ENCODE results near the gene HPS4.

Gene HPS4

GRCh38 chr22:26433805-26434204, 49.8 kb downstream of the HPS4 start:
- H3K9me3 ChIP-seq (ENCODE audit: control insufficient read depth, insufficient read depth, low read length) = no peaks in the 10 kb centered on the region
- H3K4me1 ChIP-seq (ENCODE audit: insufficient read depth, low read length) = peaks cover 12% of the 10 kb centered on the region
- no peak overlapping the region for H3K9ac ChIP-seq (ENCODE audit: low read depth, low read length)
- H3K36me3 ChIP-seq (ENCODE audit: insufficient read depth, low read length) = no peaks in the 10 kb centered on the region

GRCh38 chr22:26432619-26433311, 50.8 kb downstream of the HPS4 start:
- H3K9me3 ChIP-seq (ENCODE audit: control insufficient read depth, insufficient read depth, low read length) = no peaks in the 10 kb centered on the region
- H3K4me1 ChIP-seq (ENCODE audit: insufficient read depth, low read length) = peaks cover 12% of the 10 kb centered on the region
- H3K36me3 ChIP-seq (ENCODE audit: insufficient read depth, low read length) = no peaks in the 10 kb centered on the region
- H3K9ac ChIP-seq (ENCODE audit: low read depth, low read length) = no peak overlapping the region

- H3K9me3 ChIP-seq (ENCODE audit: control insufficient read depth, insufficient read depth, low read length) = no peaks in the 10 kb centered on the region
- H3K4me1 ChIP-seq (ENCODE audit: insufficient read depth, low read length) = peaks cover 12% of the 10 kb centered on the region
- no peaks in the 10 kb centered on the region for H3K36me3 ChIP-seq (ENCODE audit: insufficient read depth, low read length)
- H3K9ac ChIP-seq (ENCODE audit: low read depth, low read length) = no peak overlapping the region
Measured at GRCh38 chr22:26431261-26431995, 52.2 kb downstream of the HPS4 start.

- peaks cover 12% of the 10 kb centered on the region for H3K4me1 ChIP-seq (ENCODE audit: insufficient read depth, low read length)
- no peaks in the 10 kb centered on the region for H3K9me3 ChIP-seq (ENCODE audit: control insufficient read depth, insufficient read depth, low read length)
- H3K9ac ChIP-seq (ENCODE audit: low read depth, low read length) = no peak overlapping the region
- no peaks in the 10 kb centered on the region for H3K36me3 ChIP-seq (ENCODE audit: insufficient read depth, low read length)
Measured at GRCh38 chr22:26430600-26430999, 53.0 kb downstream of the HPS4 start.

- peaks cover 12% of the 10 kb centered on the region for H3K4me1 ChIP-seq (ENCODE audit: insufficient read depth, low read length)
- H3K9ac ChIP-seq (ENCODE audit: low read depth, low read length) = peak overlapping the region; percentile 61
- no peaks in the 10 kb centered on the region for H3K36me3 ChIP-seq (ENCODE audit: insufficient read depth, low read length)
- H3K9me3 ChIP-seq (ENCODE audit: control insufficient read depth, insufficient read depth, low read length) = no peaks in the 10 kb centered on the region
Measured at GRCh38 chr22:26429458-26430286, 53.9 kb downstream of the HPS4 start.

GRCh38 chr22:26428515-26429457, 54.8 kb downstream of the HPS4 start, which contains the start of gene ASPHD2:
Gene ASPHD2, plus strand, starts transcription at chr22:26429260. Its CDS starts 4,356 bp downstream, at chr22:26433616.
- H3K4me1 ChIP-seq (ENCODE audit: insufficient read depth, low read length) = peaks cover 12% of the 10 kb centered on the region
- no peaks in the 10 kb centered on the region for H3K36me3 ChIP-seq (ENCODE audit: insufficient read depth, low read length)
- H3K9ac ChIP-seq (ENCODE audit: low read depth, low read length) = peak within 1 kb of the TSS; percentile 92
- H3K9me3 ChIP-seq (ENCODE audit: control insufficient read depth, insufficient read depth, low read length) = no peaks in the 10 kb centered on the region

- Histone ChIP-seq H3K4me1 (ENCODE audit: insufficient read depth, low read length) (peaks cover 12% of the 10 kb centered on the region), H3K9me3 (ENCODE audit: control insufficient read depth, insufficient read depth, low read length) (peaks cover 9% of the 10 kb centered on the region; the same call in 1 of the 2 replicates), H3K36me3 (ENCODE audit: insufficient read depth, low read length) (no peaks in the 10 kb centered on the region), H3K9ac (ENCODE audit: low read depth, low read length) (no peak overlapping the region)
Measured at GRCh38 chr22:26426924-26427323, 56.7 kb downstream of the HPS4 start.

GRCh38 chr22:26418620-26419019, 65.0 kb downstream of the HPS4 start:
- H3K9me3 ChIP-seq (ENCODE audit: control insufficient read depth, insufficient read depth, low read length) = peaks cover 9% of the 10 kb centered on the region; the same call in 1 of the 2 replicates
- H3K9ac ChIP-seq (ENCODE audit: low read depth, low read length) = no peak overlapping the region
- no peaks in the 10 kb centered on the region for H3K36me3 ChIP-seq (ENCODE audit: insufficient read depth, low read length)
- peaks cover 25% of the 10 kb centered on the region for H3K4me1 ChIP-seq (ENCODE audit: insufficient read depth, low read length)

GRCh38 chr22:26417406-26417805, 66.2 kb downstream of the HPS4 start:
- peaks cover 25% of the 10 kb centered on the region for H3K4me1 ChIP-seq (ENCODE audit: insufficient read depth, low read length)
- H3K9ac ChIP-seq (ENCODE audit: low read depth, low read length) = no peak overlapping the region
- H3K9me3 ChIP-seq (ENCODE audit: control insufficient read depth, insufficient read depth, low read length) = no peaks in the 10 kb centered on the region
- H3K36me3 ChIP-seq (ENCODE audit: insufficient read depth, low read length) = no peaks in the 10 kb centered on the region

- H3K9me3 ChIP-seq (ENCODE audit: control insufficient read depth, insufficient read depth, low read length) = no peaks in the 10 kb centered on the region
- H3K4me1 ChIP-seq (ENCODE audit: insufficient read depth, low read length) = peaks cover 25% of the 10 kb centered on the region
- H3K36me3 ChIP-seq (ENCODE audit: insufficient read depth, low read length) = no peaks in the 10 kb centered on the region
- H3K9ac ChIP-seq (ENCODE audit: low read depth, low read length) = no peak overlapping the region
Measured at GRCh38 chr22:26416670-26417276, 66.8 kb downstream of the HPS4 start.

GRCh38 chr22:26416256-26416655, 67.3 kb downstream of the HPS4 start:
- no peak overlapping the region for H3K9ac ChIP-seq (ENCODE audit: low read depth, low read length)
- H3K4me1 ChIP-seq (ENCODE audit: insufficient read depth, low read length) = peaks cover 25% of the 10 kb centered on the region
- H3K9me3 ChIP-seq (ENCODE audit: control insufficient read depth, insufficient read depth, low read length) = no peaks in the 10 kb centered on the region
- no peaks in the 10 kb centered on the region for H3K36me3 ChIP-seq (ENCODE audit: insufficient read depth, low read length)

GRCh38 chr22:26414347-26414746, 69.2 kb downstream of the HPS4 start:
- Histone ChIP-seq H3K36me3 (ENCODE audit: insufficient read depth, low read length) (no peaks in the 10 kb centered on the region), H3K9me3 (ENCODE audit: control insufficient read depth, insufficient read depth, low read length) (no peaks in the 10 kb centered on the region), H3K9ac (ENCODE audit: low read depth, low read length) (no peak overlapping the region), H3K4me1 (ENCODE audit: insufficient read depth, low read length) (peaks cover 19% of the 10 kb centered on the region)

GRCh38 chr22:26410386-26410785, 73.2 kb downstream of the HPS4 start:
- Histone ChIP-seq H3K4me1 (ENCODE audit: insufficient read depth, low read length) (no peaks in the 10 kb centered on the region), H3K36me3 (ENCODE audit: insufficient read depth, low read length) (no peaks in the 10 kb centered on the region), H3K9ac (ENCODE audit: low read depth, low read length) (no peak overlapping the region), H3K9me3 (ENCODE audit: control insufficient read depth, insufficient read depth, low read length) (no peaks in the 10 kb centered on the region)
